Activated naive CD4-positive, alpha-beta T cell treated with anti-CD3 and anti-CD28 coated beads, Interleukin-2, amount 50 U/mL, for 16 hours (primary cell): ENCODE data around the gene STAG1.
"Not testable (repeated sequence)": the region's sequence is repeated elsewhere in the genome, so short reads cannot be mapped to it uniquely, and the experiment has no call there.

Experiments used
- DNase-seq: peaks from one replicate; pipeline ENCODE4 v3.0.0-alpha.2; 2020

Gene STAG1

DNA sequence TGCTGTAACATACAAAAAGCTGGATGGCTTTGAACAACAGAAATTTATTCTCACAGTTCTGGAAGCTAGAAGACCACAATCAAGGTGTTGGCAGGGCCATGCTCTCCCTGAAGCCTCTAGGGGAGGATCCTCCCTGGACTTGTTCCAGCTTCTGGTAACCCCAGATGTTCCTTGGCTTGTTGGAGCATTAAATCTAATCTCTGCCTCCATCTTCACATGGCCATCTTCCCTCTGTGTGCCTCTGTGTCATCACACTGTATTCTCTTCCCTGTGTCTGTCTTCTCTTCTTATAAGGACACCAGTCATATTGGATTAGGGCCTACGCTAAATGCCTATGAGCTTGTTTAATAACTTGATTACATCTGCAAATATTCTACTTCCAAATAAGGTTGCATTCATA lies 109.5 kb downstream of the STAG1 start:
- no peak for DNase-seq

DNA sequence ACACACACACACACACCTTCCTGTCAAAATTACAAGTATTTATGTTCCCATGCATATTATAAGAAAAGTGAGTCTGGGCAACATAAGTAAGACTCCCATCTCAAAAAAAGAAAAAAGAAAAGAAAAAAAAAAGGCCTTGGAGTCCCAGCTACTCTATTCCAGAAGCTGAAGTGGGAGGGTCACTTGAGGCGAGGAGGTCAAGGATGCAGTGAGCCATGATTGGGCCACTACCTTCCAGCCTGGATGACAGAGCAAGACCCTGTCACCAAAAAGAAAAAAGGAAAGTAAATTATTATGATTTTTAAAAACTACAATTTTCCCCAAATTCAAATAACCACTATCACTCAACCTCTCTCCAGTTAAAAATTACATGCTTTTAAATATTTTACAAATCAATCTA lies 113.1 kb downstream of the STAG1 start:
- DNase-seq, result no peak

DNA sequence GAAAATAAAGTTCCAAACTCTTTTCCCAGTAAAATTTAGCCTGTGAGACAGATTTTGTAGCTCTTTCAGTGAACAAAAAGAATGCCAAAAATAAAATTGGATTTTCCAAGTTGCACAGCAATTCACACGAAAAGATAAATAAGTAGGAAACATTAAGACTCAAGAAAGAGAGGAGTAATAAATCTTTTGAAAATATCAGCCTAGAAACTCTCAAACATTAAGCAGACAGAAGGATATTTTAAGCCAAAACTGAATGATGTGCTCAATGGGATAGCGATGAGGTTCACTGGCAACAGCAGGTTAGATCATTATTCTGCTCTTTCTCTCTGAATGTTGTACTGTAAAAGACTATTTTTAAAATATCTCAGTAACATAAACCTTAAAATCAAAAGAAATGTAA lies 115.0 kb downstream of the STAG1 start:
- DNase-seq, result no peak

DNA sequence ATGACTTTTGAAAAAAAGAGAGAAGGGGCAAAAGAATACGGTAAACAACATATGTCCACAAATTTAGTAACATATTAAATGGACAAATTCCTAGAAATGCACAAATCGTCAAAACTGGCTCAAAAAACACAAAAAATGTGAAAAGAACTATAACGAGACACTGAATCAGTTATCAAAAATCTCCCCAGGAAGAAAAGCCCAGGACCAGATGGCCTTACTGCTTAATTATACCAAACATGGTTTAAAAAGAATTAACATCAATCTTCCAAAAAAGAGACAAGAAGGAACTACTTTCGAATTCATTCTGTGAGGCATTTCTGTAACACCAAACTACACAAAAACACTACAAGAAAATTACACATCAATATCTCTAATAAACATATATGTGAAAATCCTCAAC lies 117.4 kb downstream of the STAG1 start:
- DNase-seq, result no peak

DNA sequence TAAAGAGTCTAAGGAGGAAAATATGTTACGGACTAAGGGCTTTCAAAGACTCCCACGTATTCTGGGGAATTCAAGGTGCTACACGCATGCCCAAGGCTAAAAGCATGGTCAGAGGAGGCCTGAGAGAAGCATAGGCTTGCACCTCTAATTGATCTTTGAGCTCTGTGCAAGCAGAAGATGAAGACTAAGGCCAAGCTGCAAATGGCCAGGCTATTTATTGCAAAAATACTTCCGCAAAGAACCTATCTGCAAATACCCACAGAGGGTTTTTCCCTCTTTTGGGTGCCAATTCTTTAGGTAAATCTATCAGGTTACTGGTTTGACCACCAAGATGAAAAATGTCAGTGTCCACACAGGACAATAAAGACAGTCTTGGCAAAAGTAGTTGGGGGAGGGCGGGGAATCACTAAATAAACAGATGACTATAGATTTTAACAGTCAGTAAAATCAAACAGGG lies 119.5 kb downstream of the STAG1 start:
- DNase-seq, result no peak

DNA sequence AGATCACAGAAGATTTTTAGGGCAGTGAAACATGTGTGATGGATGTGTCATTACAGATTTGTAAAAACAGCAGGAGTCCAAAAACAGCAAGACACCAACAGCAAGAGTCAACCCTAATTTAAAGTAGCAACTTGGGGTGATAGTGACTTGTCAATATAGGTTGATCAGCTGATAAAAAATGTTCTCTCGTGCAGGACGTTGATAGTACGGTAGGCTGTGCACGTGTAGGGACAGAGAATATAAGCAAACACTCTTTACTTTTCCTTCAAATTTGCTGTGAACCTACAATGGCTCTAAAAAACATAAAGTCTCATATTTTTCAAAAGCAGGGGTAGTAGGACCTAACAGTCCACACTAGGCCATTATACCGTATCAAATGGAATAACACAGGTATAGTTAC lies 120.8 kb downstream of the STAG1 start:
- DNase-seq, result no peak

DNA sequence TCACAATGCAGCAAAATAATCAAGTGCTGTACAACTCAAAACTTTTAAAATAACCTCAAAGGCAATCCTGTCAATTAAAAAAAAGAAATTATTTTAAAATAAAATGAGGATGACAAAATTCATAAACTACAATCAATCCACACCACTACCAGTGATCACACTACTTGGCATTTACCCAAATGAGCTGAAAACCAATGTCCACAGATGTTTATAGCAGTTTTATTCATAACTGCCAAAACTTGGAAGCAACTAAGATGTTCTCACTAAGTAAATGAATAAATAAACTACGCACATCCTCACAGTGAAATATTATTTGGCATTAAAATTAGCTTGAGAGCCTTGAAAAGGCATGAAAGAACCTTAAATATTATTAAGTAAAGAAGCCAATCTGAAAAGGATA lies 121.3 kb downstream of the STAG1 start:
- DNase-seq, result no peak

DNA sequence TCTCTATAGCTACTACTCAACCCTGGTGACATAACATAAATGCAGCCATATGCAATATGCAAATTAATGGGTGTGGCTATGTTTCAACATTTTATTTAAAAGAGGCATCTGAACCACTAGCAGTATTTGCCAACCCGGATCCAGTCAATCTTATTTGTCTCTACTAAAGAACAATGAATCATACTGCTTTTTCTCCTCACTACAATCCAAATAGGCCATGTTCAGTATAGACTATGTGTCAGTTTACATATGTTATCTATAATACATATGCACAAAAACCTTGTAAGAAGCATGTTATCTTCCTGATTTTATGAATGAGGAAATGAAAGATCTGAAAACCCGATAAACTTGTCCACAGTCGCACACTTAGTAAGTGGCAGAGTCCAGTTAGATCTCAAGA lies 125.7 kb downstream of the STAG1 start:
- DNase-seq, result no peak

DNA sequence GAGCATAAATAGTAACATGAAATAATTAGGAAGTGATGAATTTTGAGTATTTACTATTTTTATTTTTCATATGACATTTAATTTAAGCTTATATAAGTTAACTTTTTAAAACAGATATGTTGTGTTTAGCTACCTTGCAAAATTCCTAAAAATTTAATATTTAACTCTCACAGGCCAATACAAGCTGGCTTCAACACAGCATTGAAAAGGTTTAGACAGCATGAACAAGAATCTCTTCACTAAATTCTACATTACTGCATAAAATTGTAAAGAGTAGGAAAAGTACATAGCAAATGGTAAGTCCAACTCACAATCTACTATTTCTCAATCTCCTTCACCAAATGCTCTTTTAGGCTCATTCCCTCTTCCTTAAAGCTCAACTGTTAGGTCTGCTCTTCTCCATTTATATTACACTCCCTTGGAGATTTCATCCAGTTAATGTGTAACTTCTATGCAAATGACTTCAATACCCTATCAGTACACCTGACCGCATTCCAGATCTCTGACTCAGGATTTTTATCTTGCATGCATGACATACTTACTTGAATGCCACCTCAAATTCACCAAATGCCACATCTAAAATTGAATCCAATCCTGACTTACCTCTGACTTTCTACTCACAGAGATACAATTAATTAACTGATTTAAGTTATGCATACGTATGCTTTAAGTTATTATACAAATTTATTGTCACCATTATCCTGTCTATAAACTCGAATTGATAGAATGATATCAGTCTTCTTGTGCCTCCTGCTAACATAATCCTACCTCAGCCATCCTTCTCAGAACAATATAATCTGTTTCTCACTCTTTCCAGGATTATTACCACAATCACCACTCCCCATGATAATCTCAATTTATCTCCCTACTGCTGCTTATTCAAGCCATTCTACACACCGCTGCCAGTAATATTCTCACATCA lies 127.0 kb downstream of the STAG1 start:
- no peak for DNase-seq

DNA sequence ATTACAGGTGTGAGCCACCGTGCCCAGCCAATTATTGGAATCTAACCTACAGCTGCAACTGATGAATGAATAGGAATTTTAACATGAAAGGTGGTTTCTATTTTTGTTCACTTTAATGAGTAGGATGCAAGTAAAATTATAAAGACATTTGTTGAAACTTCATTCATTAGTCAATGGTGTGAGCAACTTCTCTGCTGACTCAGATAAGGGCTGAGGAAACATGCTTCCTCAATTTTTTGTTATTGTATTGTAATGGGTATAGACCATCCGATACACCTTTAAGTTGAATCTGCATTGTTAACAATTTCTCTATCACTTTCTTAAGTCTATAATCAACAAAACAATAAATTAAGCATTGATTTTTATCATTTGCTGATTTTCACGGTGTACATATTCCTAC lies 127.8 kb downstream of the STAG1 start:
- DNase-seq, result no peak

DNA sequence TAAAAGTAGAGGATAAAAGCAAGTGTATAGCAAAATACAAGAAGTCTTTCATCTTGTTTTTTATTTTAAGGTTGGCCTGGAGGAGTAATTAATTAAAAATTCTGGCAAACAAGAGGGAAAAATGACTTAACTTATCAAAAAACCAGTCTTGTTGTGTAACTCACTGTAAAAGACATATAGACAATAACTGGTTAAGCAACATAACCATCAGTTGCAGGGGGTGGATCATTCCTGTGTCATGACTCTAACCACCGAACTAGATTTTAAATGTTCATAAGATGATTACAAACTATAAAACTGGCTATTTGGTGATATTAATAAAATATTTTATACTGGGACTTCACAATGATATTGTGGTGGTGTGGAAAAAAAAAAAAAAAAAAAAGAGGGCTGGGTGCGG lies 130.6 kb downstream of the STAG1 start:
- no peak for DNase-seq

DNA sequence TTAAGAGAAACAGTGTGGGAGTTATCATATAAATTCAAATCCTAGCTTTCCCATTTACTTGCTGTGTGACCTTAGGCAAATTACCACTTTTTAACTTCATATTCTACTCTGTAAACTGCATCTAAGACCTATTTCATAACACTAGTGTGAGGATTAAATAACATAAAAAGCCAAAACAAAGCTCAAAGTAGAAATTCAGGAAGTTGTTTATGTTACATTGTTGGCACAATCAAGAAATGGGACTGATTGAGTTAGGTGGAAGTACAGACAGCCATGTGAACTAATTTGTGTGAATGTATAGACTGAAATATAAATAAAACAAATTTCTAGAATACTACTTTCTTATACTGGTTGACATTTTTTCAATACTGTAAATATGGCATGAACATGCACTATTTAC lies 131.7 kb downstream of the STAG1 start:
- DNase-seq, result no peak

DNA sequence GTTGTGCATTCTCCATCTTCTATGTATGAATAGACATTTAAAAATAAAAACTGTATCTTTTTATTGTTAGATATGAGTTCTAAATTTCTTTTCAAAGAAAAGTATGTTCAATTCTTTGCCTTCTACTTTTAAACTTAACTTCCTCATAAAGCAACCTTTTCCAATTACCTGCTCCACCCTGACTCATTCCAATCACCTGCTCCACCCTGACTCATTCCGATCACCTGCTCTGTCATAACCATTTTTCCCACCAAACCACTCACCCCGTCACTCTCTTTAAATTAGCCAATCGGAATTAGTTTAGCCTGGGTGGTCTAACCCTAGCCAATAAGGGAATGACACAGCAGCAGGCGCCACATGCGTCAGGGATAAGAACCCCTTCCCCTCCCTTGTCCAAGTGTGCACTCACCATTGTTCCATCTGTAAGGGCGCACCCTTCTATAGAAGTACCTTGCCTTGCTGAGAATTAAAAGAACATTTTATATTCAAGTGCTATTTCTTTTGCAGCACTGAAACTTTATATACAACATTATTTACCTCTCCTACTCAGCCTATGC lies 134.1 kb downstream of the STAG1 start:
- DNase-seq, result not testable (repeated sequence)

DNA sequence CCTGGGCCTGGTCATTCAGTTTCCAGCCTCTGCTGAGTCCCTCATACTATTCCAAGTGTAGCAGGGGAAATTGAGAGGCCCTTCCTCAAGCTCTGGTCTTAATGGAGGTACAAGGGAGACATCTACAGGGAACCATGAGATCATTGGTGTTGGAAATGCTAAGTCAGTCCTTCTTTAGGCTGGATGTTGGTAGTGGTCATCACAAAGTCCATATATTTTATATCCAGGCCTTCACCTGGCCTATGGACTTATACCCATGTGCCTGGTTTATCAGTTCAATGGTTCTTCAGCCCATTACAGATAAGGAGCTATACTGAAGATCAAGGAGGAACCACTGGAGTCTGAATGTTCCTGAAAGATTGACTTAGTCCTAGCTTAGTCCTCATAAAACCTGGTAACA lies 135.0 kb downstream of the STAG1 start:
- no peak for DNase-seq

DNA sequence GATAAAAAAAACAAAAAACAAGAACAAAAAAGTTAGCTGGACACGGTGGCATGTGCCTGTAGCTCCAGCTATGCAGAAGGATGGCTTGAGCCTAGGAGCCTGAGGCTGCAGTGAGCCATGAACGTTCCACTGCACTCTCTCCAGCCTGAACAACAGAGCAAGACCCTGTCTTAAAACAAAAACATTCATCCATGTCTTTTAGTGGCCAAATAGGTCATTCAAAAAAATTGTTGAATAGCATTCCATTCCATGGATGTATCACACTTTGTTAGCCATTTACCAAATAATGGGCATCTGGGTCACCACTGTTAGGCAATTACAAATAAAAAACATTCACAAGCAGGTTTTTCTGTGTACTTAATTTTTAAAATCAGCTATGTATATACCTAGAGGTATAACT lies 139.7 kb downstream of the STAG1 start:
- no peak for DNase-seq

DNA sequence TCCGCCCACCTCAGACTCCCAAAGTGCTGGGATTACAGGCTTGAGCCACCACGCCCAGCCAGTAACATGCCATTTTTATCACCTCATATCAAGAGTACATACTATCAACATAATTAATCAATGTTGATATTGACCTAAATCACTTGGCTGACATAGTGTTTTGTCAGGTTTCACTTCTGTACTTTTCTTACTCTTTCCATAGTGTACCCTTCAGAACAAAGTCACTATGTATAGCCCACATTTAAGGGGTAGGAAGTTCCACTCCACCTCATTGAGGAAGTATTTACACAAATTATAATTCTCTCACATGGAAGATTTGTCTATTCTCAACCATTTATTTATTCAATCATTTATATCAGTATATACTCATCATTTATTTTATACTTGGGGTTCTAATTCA lies 145.2 kb downstream of the STAG1 start:
- no peak for DNase-seq

DNA sequence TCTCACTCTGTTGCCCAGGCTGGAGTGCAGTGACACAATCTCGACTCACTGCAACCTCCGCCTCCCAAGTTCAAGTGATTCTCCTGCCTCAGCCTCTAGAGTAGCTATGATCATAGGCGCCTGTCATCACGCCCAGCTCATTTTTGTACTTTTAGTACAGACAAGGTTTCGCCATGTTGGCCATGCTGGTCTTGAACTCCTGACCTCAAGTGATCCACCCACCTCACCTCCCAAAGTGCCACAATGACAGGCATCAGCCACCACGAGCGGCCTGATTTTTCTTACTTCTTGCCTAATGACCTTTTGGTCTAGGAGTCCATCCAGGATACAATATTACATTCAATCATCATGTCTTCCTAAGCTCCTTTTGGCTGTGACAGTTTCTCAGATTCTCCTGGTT lies 146.0 kb downstream of the STAG1 start:
- DNase-seq, result not testable (repeated sequence)

DNA sequence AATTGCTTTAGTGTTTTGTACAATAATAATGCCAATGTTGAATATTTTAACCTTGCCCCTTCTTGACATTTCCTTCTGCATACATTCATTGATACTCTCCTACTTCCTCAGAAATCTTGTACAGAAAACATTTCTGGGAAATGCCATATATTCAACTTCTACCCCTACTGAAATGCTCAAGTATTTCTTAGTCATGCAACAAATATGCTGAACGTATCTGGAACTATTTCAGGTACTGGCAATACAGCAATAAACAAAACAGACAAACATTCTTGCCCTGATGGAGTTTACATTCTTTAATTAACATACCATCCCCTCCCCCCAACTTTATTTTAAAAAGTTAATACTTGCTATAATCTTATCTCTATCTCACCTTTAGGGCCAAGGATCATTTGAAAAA lies 147.2 kb downstream of the STAG1 start:
- DNase-seq, result no peak

DNA sequence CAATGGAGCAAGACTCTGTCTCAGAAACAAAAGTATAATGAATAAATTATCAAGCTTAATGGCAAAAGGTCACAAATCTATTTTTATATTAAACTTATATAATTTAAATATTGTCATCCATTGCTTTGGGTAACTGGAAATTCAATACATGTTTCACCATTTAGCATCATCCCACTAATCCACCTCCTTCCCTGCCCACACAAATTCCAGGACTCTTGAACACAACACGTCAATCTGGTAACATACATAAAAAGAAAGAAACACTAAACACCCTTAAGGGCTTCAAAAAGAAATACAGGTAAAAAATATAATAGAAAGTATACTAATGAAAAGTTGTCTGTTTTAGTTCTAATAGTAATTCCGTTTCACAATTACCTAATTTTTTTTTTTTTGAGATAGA lies 149.4 kb downstream of the STAG1 start:
- no peak for DNase-seq

DNA sequence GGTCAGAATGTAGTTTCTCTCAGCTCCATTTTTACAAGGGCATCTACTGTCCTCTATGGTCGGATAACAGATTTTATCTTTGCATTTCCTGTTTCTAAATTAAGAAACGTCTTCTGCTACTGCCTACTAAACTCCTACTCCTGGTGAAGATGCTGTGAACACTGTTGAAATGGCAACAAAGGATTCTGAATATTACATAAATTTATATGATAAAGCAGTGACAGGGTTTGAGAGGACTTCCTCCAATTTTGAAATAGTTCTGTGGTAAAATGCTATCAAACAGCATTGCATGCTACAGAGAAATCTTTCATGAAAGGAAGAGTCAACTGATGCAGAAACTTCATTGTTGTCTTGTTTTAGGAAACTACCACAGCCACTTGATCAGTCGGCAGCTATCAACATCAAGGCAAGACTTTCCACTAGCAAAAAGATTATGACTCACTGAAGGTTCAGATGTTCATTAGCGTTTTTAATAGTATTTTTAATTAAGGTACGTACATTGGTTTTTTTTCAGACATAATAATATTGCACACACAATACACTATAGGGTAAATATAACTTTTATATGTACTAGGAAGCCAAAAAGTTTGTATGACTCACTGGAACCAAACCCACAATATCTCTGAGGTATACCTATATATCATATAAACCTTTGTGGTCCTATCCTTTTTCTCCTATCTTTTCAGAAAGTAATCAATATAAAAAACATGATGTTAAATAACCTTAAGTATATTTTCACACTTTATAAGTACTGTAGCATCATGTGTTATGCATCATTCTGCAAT lies 156.1 kb downstream of the STAG1 start:
- DNase-seq, result no peak

DNA sequence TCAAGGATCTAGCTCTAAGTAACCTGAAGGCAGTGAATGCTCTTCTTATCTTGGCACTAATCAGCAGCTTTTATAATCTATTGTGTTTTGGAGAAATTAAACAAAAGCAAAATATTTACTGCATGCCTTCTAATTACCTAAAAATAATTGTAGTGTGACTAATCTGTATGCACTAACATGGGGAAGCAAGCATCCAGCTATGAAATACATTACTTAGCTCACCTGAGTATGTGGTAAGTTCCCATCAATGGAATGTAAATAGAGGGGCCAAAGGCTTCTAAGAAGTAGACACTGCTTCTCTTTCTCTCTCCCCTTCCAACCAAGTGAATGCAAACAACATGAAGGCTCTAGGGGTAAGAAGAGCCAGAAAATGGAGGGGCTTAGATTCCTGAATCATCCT lies 165.6 kb downstream of the STAG1 start:
- DNase-seq, result no peak

DNA sequence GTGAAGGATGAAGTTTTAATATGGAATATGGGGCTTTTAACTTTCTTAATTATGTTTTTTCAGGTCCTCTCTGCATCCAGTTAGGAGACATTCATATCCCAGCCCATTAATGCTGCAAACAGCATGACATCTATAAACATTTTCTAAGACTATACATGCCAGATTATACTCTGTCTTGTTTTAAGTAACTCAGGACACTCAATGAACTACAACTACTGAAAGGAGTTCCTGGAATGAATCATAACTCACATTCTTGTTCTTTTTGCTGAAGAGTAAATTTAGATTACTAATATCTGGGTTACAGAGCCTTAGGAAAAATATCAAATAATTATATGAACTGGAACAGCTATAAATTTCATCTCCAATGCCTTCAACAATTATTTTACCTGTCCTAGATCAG lies 167.4 kb downstream of the STAG1 start:
- DNase-seq, result no peak

DNA sequence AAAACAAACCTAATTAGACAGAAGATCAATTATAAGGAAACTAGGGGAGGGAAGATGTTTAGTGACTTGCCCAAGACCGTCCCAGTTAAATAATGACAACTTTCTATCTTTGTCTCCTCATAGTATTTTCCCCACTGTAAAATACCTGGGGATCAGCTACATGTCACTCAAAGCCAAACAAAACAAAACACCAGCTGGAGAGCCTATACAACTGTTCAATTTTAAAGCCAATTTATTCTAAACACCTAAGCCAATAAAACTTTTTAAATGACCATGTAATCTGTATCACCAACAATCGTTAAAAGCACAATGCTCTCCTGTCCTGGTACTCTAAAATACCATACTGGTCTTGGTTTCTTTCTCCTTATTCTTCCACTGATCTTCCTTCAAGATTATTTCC lies 168.4 kb downstream of the STAG1 start:
- DNase-seq, result no peak

DNA sequence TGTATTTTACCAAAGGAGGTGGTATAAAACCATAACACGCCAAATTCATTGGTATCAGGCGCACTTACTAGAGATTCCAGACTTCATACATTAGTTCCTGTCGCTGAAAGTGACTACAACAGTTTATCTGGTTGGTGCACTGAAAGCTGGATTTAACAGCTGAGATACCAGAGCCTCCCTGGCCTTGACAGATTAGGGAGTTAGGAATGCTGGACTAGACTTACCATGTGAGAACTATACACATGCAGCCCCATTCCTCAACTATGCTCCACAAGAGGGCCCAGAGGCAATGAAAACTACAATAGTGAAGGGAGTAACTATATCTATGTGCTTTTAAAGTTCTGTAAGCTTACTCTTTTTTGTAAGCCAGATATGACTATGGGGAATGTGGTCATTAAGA lies 174.4 kb downstream of the STAG1 start:
- no peak for DNase-seq
